ENCODE data around the gene PHF21A.

DNA sequence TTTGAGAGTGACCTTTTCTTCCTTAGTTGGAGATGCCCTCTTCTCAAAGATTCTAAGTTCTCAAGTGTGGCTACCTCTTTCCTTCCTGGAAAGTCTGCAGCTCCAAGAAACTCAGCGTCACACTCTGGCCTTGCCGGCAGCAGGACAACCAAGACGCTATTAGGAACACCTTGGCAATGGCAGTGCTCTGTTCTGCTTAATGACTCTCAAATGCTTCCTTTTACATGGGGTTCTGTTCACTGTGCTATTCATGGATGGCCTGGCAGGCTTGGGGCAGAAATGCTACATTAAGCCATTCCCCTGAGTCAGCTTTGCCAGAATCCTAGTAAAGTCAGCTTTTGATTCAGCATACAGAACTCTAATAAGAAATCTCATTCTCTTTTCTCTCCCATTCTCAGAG, 172.9 kb downstream of the PHF21A start:
- TF ChIP-seq, protein P1, sequence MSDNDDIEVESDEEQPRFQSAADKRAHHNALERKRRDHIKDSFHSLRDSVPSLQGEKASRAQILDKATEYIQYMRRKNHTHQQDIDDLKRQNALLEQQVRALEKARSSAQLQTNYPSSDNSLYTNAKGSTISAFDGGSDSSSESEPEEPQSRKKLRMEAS (IDR thresholded peaks at IDR 0.05; ENCODE audit: low read depth, low read length) = no peak
- no peak for TF ChIP-seq CTCF (IDR thresholded peaks at IDR 0.05; ENCODE audit: low read depth, low read length)

Data from NB4 (cell line).